Measurements from ENCODE around the gene PYDC2. TPM values are rescaled to one million over a fixed set of nuclear protein-coding genes. Genes with fewer than 3 reads are reported as not detected.

The PYDC2 gene
- total and polyA plus RNA-seq, 2 of the 8 experiments (the other 6 are each of a cell fraction or from before 2014, with no cell fraction given), result not detected

DNA sequence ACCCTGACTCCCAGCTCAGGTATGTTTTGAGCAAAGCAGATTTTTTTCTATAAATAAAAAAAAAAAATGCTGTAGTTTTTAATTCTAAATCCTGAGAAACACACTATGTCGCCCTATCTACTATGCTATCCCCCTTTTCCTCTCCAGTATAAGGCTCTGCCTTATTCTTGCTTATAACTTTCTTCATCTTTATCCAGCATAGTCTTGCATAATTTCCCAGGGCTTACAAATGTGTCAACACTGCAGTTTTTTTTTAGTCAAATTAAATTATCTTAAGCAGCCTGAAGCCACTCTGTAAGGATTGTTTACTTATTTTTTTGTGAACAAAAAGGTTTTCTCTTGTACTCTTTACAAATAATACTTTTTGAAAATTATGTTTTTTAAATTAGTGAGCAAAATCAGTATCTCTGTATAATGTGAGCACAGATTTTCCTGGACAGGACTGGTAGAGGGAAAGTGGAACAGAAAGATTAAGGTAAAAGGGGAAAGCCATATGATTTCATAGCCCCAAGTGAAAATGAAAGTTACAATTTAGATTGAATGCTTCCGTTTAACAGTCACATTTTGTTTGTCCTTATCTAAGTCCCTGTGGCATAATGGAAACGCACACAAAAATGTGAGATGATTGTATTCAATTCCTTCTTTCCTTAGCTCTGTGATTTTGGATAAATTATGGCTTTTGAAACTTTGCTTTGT, 5.6 kb upstream of the PYDC2 start:
- Histone ChIP-seq H3K9ac (replicated peaks in 1 of 4; ENCODE audit: extremely low read depth in 1 of 4, low read depth in 3 of 4, low read length in 3 of 4) (no peak overlapping the region), H2BK120ac (replicated peaks; ENCODE audit: low read depth, low read length) (no peak overlapping the region), H3K27ac (ENCODE audit: low read depth, low read length) (no peak overlapping the region), H3K4me3 (ENCODE audit: extremely low read depth in 1 of 4, insufficient read depth in 2 of 4, low read depth in 3 of 4, low read length in 4 of 4) (no peak overlapping the region), H2BK12ac (ENCODE audit: low read depth, low read length) (no peak overlapping the region), H3K9me3 (ENCODE audit: insufficient read depth in 2 of 2, low read depth in 1 of 2, low read length in 1 of 2) (no peaks in the 10 kb centered on the region), H4K8ac (ENCODE audit: extremely low read depth, insufficient read depth, low read length) (no peak overlapping the region), H3K4ac (replicated peaks; ENCODE audit: insufficient read length, low read depth, low read length) (no peak overlapping the region), H2BK20ac (ENCODE audit: low read length) (no peak overlapping the region), H3K4me2 (ENCODE audit: insufficient read depth in 1 of 2, low read depth in 2 of 2, low read length in 2 of 2) (no peak overlapping the region), H4K91ac (replicated peaks; ENCODE audit: insufficient read length, low read length) (no peak overlapping the region), H2AK5ac (ENCODE audit: low read depth, low read length) (no peak overlapping the region), H3K27me3 (replicated peaks in 1 of 4; ENCODE audit: control insufficient read depth in 3 of 4, extremely low read depth in 1 of 4, insufficient read depth in 3 of 4, low read length in 3 of 4) (no peaks in the 10 kb centered on the region), H3K23ac (ENCODE audit: insufficient read length) (no peak overlapping the region), H4K20me1 (replicated peaks in 1 of 2; ENCODE audit: control insufficient read depth in 1 of 2, insufficient read depth in 2 of 2, low read length in 2 of 2) (no peaks in the 10 kb centered on the region), H3K23me2 (ENCODE audit: low read depth, low read length) (no peaks in the 10 kb centered on the region), H4K5ac (ENCODE audit: insufficient read length, low read depth, low read length) (no peak overlapping the region), H3K18ac (ENCODE audit: extremely low read depth, low read length) (no peak overlapping the region), H3K14ac (ENCODE audit: insufficient read length) (no peak overlapping the region), H3K4me1 (replicated peaks in 1 of 4; ENCODE audit: control insufficient read depth in 3 of 4, insufficient read depth in 4 of 4, low read length in 3 of 4) (no peaks in the 10 kb centered on the region), H2BK5ac (ENCODE audit: low read depth, low read length) (no peak overlapping the region), H3K79me2 (ENCODE audit: control insufficient read depth in 1 of 2, insufficient read depth in 2 of 2, low read length in 2 of 2) (no peaks in the 10 kb centered on the region), H2AFZ (ENCODE audit: low read length) (no peak overlapping the region), H3K79me1 (ENCODE audit: low read depth, low read length) (no peaks in the 10 kb centered on the region; the same call in 1 of the 2 replicates), H3K36me3 (ENCODE audit: control insufficient read depth in 2 of 4, insufficient read depth in 4 of 4, low read length in 3 of 4) (no peaks in the 10 kb centered on the region), H2BK15ac (ENCODE audit: low read length) (no peak overlapping the region), H3K56ac (replicated peaks; ENCODE audit: insufficient read length, low read depth, low read length) (no peak overlapping the region)
- 29% methylated on average over 3 of the region's 3 CpGs; no CpG with 5 or more reads in 1 of the 2 experiments for WGBS, 2 experiments (ENCODE audit: extremely low coverage in 1 of 2, insufficient coverage in 1 of 2, insufficient read length in 1 of 2, insufficient replicate concordance in 2 of 2, low coverage in 1 of 2, low lambda C conversion rate in 2 of 2, missing lambda C conversion rate in 1 of 2)
- FAIRE-seq (no peak), DNase-seq (ENCODE audit: low read depth in 1 of 2, low spot score in 2 of 2) (no peak)
- POLR2A ChIA-PET (ENCODE audit: partially characterized antibody), result no interaction called here
- TF ChIP-seq SRF (IDR thresholded peaks at IDR 0.05; ENCODE audit: low read depth, low read length), result no peak
- TF ChIP-seq RAD21 (IDR thresholded peaks at IDR 0.05 in 1 of 2, conservative IDR thresholded peaks at IDR 0.05 in 1 of 2; ENCODE audit: low read depth in 2 of 2, low read length in 2 of 2), result no peak
- TF ChIP-seq CREB1 (IDR thresholded peaks at IDR 0.05), result no peak
- CTCF ChIA-PET (ENCODE audit: partially characterized antibody), result interaction anchor here (1.4 kb wide), 1 partner anchor 41 kb away, joined by 3 read pairs; no protein-coding TSS in a partner anchor

Data from H1 (cell line).